Transverse colon (tissue), 4 donors: Measurements from ENCODE around the gene TBC1D2B. TPM values are rescaled to one million over a fixed set of nuclear protein-coding genes. Genes with fewer than 3 reads are reported as not detected.
A peak's percentile ranks its signal among the peaks of the same experiment; 100 is the strongest.

Experiments
- DNase-seq: peaks from one replicate; pipeline ENCODE4 v3.0.0-alpha.2; 2019
- H3K27ac ChIP-seq, 4 donors: fragments of 200-600 bp; sonication (generic); 2 replicates each; pipeline ENCODE4 v1.5.1; 2016 to 2018; ENCODE audit warnings: inconsistent platforms in 4 of 4
- H3K27me3 ChIP-seq: fragments of 200-600 bp; sonication (generic); 2 replicates; pipeline ENCODE4 v1.5.1; 2017; ENCODE audit warnings: inconsistent platforms
- H3K36me3 ChIP-seq, 4 donors: fragments of 200-600 bp; sonication (generic); 2 replicates each; pipeline ENCODE4 v1.5.1; 2017 to 2019; ENCODE audit warnings: inconsistent platforms in 4 of 4
- H3K4me1 ChIP-seq, 4 donors: fragments of 200-600 bp; sonication (generic); 2 replicates each; pipeline ENCODE4 v1.5.1; 2017 to 2020; ENCODE audit warnings: inconsistent platforms in 4 of 4
- H3K4me3 ChIP-seq, 4 donors: fragments of 200-600 bp; sonication (generic); 1 replicate in 1 of 4; 2 replicates in 3 of 4; pipeline versions ENCODE4 v1.5.1 to v1.6.1; 2017 to 2019; ENCODE audit warnings: inconsistent platforms in 4 of 4
- H3K9me3 ChIP-seq, 2 donors: fragments of 200-600 bp; sonication (generic); 2 replicates each; pipeline ENCODE4 v1.5.1; 2017 to 2019; ENCODE audit warnings: inconsistent platforms in 2 of 2
- CTCF ChIP-seq, 5 experiments: fragments of 200-600 bp in 3 of 5; fragments of 450-650 bp in 2 of 5; sonication (generic) in 3 of 5; IDR thresholded peaks; 1 replicate in 2 of 5; 2 replicates in 3 of 5; pipeline ENCODE4 v1.5.1; 2016 to 2017; ENCODE audit warnings: antibody characterized with exemption in 5 of 5, inconsistent platforms in 3 of 5, mild to moderate bottlenecking in 2 of 5, moderate library complexity in 1 of 5
- EP300 ChIP-seq: sonication (generic); formaldehyde crosslinking; IDR thresholded peaks from one replicate; pipeline ENCODE4 v1.6.1; 2017; ENCODE audit warnings: antibody characterized with exemption, low read depth
- POLR2A ChIP-seq: fragments of 450-650 bp; IDR thresholded peaks from one replicate; pipeline ENCODE4 v1.6.1; 2016; ENCODE audit warnings: antibody characterized with exemption, mild to moderate bottlenecking, moderate library complexity
- POLR2AphosphoS5 ChIP-seq, 3 donors: sonication (generic); formaldehyde crosslinking; IDR thresholded peaks; one replicate each; pipeline ENCODE4 v1.6.1; 2016; ENCODE audit warnings: antibody characterized with exemption in 3 of 3
- WGBS, 2 donors: methylation state at CpG; one replicate each; pipeline ENCODE4 v1.1.5; 2018; ENCODE audit warnings: low coverage in 1 of 2; 5-methylcytosine and 5-hydroxymethylcytosine counted together
- in situ Hi-C, 4 donors: fragments of 200-750 bp; cut with MboI; loops; one replicate each; pipeline versions ENCODE4 v1.15.0 to v1.15.1; 2017; ENCODE audit warnings: low sequenced_read_pairs in 3 of 4, low pct_ligation_motif_present in 1 of 4, low pct_unique_long_range_greater_than_20kb in 1 of 4
- intact Hi-C: fragments of 100-400 bp; cut with DNase I; formaldehyde crosslinking; loops from one replicate; pipeline ENCODE4 v1.15.1; 2023; ENCODE audit warnings: low total_unique reads
- total RNA-seq, 4 donors: library from RNA; depleted of rRNA; stranded (reverse); fragments of >200 nt; gene quantifications; one replicate each; pipeline ENCODE4 v1.1.0, GENCODE V29; 2016

Gene TBC1D2B
- total RNA-seq, 4 donors from 2014 or later, result 40.4 to 62.6 (median 53.8) TPM

- peak overlapping the region in 1 of 4 donors; percentile 16 for H3K4me3 ChIP-seq
Observed at GRCh38 chr15:78072080-78072892, 5.2 kb downstream of the TBC1D2B start.

GRCh38 chr15:78071383-78071782, 6.1 kb downstream of the TBC1D2B start:
- Histone ChIP-seq H3K36me3 (no peaks in the 10 kb centered on the region), H3K27me3 (no peaks in the 10 kb centered on the region), H3K9me3 (no peaks in the 10 kb centered on the region), H3K4me3 (no peak overlapping the region), H3K4me1 (peaks cover 63 to 100% (median 90%) of the 10 kb centered on the region in 4 donors), H3K27ac (peak overlapping the region; percentile 95 to 99 (median 98))
- 63 to 83% methylated on average over 2 of the region's 2 CpGs for WGBS, 2 donors
- no peak for TF ChIP-seq EP300
- no peak for TF ChIP-seq POLR2AphosphoS5 (IDR thresholded peaks at IDR 0.05)
- TF ChIP-seq CTCF (IDR thresholded peaks at IDR 0.05), result no peak
- TF ChIP-seq POLR2A, result no peak
- intact Hi-C loops (no loop called here), in situ Hi-C loops (no loop called here)
- no peak for DNase-seq

More at GRCh38 chr15:78072080-78072892, 5.2 kb downstream of the TBC1D2B start:
- WGBS, 2 donors, result 17 to 20% methylated on average over 4 to 9 of the region's 9 CpGs
- H3K27ac ChIP-seq, result peak overlapping the region; percentile 95 to 99 (median 98)
- no peaks in the 10 kb centered on the region for H3K9me3 ChIP-seq
- in situ Hi-C loops (no loop called here), intact Hi-C loops (no loop called here)
- DNase-seq, result peak; percentile 64
- H3K27me3 ChIP-seq, result no peaks in the 10 kb centered on the region
- no peaks in the 10 kb centered on the region for H3K36me3 ChIP-seq
- TF ChIP-seq CTCF (IDR thresholded peaks at IDR 0.05), result no peak
- TF ChIP-seq POLR2A, result peak; percentile 60
- TF ChIP-seq EP300, result peak; percentile 82
- TF ChIP-seq POLR2AphosphoS5 (IDR thresholded peaks at IDR 0.05), result peak; percentile 74 to 77 (median 76)
- H3K4me1 ChIP-seq, result peaks cover 54 to 94% (median 85%) of the 10 kb centered on the region in 4 donors

GRCh38 chr15:78070049-78070700, 7.3 kb downstream of the TBC1D2B start:
- in situ Hi-C loops (no loop called here), intact Hi-C loops (no loop called here)
- TF ChIP-seq POLR2A (no peak), EP300 (no peak), CTCF (IDR thresholded peaks at IDR 0.05) (no peak), POLR2AphosphoS5 (IDR thresholded peaks at IDR 0.05) (no peak)
- H3K4me3 ChIP-seq, result no peak overlapping the region
- DNase-seq, result peak; percentile 56
- WGBS, 2 donors, result 53 to 73% methylated on average over 2 to 4 of the region's 4 CpGs
- peaks cover 70 to 100% (median 93%) of the 10 kb centered on the region in 4 donors for H3K4me1 ChIP-seq
- no peaks in the 10 kb centered on the region for H3K9me3 ChIP-seq
- no peaks in the 10 kb centered on the region for H3K27me3 ChIP-seq
- peak overlapping the region; percentile 87 to 98 (median 96) for H3K27ac ChIP-seq
- no peaks in the 10 kb centered on the region for H3K36me3 ChIP-seq

GRCh38 chr15:78069462-78070029, 8.0 kb downstream of the TBC1D2B start:
- intact Hi-C loops (no loop called here), in situ Hi-C loops (no loop called here)
- H3K36me3 ChIP-seq, result no peaks in the 10 kb centered on the region
- no peak for DNase-seq
- WGBS, 2 donors, result 59 to 71% methylated on average over 5 of the region's 5 CpGs
- H3K9me3 ChIP-seq, result no peaks in the 10 kb centered on the region
- H3K27me3 ChIP-seq, result no peaks in the 10 kb centered on the region
- peak overlapping the region; percentile 87 to 98 (median 96) for H3K27ac ChIP-seq
- H3K4me1 ChIP-seq, result peaks cover 70 to 100% (median 94%) of the 10 kb centered on the region in 4 donors
- no peak for TF ChIP-seq EP300
- no peak for TF ChIP-seq CTCF (IDR thresholded peaks at IDR 0.05)
- TF ChIP-seq POLR2A, result no peak
- no peak for TF ChIP-seq POLR2AphosphoS5 (IDR thresholded peaks at IDR 0.05)
- H3K4me3 ChIP-seq, result no peak overlapping the region
